ENCODE data around the gene LAMTOR2. TPM values are rescaled to one million over a fixed set of nuclear protein-coding genes. Genes with fewer than 3 reads are reported as not detected.

The LAMTOR2 gene
- total RNA-seq, 1 experiment from 2014 or later, result 63.4 TPM

DNA sequence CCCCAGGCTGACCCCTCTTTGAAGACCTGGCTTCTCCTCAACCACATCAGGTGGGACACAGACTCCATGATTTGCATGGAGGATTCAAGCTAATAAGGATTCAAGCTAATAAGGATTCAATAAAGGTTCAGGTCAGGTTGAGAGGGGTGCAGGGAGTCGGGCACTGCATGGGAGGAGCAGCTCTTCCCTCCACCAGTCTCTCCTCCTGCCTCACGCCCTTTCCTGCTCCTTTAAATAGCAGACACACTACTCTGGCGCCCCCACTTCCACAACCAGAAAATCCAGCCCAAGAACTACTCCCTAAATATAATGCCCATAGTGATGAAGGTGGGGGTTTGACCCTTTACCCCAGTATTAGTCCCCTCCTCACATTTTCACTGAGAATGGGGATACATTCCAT lies 20.6 kb downstream of the LAMTOR2 start:
- Histone ChIP-seq H3K27me3 (ENCODE audit: control insufficient read depth, insufficient read depth, low read length) (no peaks in the 10 kb centered on the region), H3K36me3 (ENCODE audit: control insufficient read depth, insufficient read depth, low read length) (no peaks in the 10 kb centered on the region), H3K4me1 (ENCODE audit: control insufficient read depth, insufficient read depth, low read length) (peaks cover 7% of the 10 kb centered on the region), H3K4me3 (ENCODE audit: low read depth in 2 of 2, low read length in 2 of 2) (no peak overlapping the region), H3K9me3 (ENCODE audit: control insufficient read depth, insufficient read depth, low read depth, low read length) (no peaks in the 10 kb centered on the region), H3K27ac (ENCODE audit: low read length) (no peak overlapping the region)
- DNase-seq (ENCODE audit: low read depth, low spot score) (no peak), ATAC-seq (no peak)
- POLR2A ChIA-PET, result no interaction called here
- in situ Hi-C loops (cut with HindIII; ENCODE audit: low pct_unique_long_range_greater_than_20kb, low sequenced_read_pairs) (no loop called here), intact Hi-C loops (cut with micrococcal nuclease; ENCODE audit: unreplicated experiment) (no loop called here)
- CTCF ChIA-PET, result no interaction called here
- no peak for TF ChIP-seq SIN3A (IDR thresholded peaks at IDR 0.05; ENCODE audit: borderline replicate concordance, insufficient read depth, low read depth, low read length)
- TF ChIP-seq TCF7L2 (IDR thresholded peaks at IDR 0.05; ENCODE audit: low read depth, low read length), result no peak
- TF ChIP-seq, protein P1, sequence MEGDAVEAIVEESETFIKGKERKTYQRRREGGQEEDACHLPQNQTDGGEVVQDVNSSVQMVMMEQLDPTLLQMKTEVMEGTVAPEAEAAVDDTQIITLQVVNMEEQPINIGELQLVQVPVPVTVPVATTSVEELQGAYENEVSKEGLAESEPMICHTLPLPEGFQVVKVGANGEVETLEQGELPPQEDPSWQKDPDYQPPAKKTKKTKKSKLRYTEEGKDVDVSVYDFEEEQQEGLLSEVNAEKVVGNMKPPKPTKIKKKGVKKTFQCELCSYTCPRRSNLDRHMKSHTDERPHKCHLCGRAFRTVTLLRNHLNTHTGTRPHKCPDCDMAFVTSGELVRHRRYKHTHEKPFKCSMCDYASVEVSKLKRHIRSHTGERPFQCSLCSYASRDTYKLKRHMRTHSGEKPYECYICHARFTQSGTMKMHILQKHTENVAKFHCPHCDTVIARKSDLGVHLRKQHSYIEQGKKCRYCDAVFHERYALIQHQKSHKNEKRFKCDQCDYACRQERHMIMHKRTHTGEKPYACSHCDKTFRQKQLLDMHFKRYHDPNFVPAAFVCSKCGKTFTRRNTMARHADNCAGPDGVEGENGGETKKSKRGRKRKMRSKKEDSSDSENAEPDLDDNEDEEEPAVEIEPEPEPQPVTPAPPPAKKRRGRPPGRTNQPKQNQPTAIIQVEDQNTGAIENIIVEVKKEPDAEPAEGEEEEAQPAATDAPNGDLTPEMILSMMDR (IDR thresholded peaks at IDR 0.05), result no peak
- no peak for TF ChIP-seq POLR2AphosphoS5 (IDR thresholded peaks at IDR 0.05; ENCODE audit: low read depth, low read length)
- TF ChIP-seq, protein P2, sequence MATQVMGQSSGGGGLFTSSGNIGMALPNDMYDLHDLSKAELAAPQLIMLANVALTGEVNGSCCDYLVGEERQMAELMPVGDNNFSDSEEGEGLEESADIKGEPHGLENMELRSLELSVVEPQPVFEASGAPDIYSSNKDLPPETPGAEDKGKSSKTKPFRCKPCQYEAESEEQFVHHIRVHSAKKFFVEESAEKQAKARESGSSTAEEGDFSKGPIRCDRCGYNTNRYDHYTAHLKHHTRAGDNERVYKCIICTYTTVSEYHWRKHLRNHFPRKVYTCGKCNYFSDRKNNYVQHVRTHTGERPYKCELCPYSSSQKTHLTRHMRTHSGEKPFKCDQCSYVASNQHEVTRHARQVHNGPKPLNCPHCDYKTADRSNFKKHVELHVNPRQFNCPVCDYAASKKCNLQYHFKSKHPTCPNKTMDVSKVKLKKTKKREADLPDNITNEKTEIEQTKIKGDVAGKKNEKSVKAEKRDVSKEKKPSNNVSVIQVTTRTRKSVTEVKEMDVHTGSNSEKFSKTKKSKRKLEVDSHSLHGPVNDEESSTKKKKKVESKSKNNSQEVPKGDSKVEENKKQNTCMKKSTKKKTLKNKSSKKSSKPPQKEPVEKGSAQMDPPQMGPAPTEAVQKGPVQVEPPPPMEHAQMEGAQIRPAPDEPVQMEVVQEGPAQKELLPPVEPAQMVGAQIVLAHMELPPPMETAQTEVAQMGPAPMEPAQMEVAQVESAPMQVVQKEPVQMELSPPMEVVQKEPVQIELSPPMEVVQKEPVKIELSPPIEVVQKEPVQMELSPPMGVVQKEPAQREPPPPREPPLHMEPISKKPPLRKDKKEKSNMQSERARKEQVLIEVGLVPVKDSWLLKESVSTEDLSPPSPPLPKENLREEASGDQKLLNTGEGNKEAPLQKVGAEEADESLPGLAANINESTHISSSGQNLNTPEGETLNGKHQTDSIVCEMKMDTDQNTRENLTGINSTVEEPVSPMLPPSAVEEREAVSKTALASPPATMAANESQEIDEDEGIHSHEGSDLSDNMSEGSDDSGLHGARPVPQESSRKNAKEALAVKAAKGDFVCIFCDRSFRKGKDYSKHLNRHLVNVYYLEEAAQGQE (IDR thresholded peaks at IDR 0.05; ENCODE audit: insufficient read depth in 1 of 2, low read depth in 2 of 2, low read length in 1 of 2), result no peak
- no TSS peak for BruUV-seq (replicated peaks)

DNA sequence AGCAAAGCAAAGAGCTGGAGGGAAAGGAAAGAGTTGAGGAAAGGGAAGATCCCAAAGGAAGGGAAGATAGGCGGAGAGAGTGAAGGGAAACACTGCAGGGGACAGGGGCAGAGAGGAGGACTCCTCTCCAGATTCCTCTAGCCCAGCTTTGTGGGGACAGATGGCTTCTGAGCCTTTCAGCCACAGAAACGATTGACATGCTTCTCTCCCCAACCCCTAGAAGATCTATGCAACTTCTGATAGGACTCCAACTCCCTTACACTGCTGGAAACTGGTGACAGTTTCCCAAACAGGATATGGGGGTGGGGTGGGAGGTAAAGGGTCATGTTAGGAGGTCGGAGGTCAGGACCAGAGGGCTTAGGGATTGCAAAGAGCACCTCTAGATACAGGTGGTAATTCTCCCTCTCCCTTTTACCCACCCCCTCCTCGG lies 21.2 kb downstream of the LAMTOR2 start:
- Histone ChIP-seq H3K4me3 (ENCODE audit: low read depth in 2 of 2, low read length in 2 of 2) (no peak overlapping the region), H3K27ac (ENCODE audit: low read length) (no peak overlapping the region), H3K9me3 (ENCODE audit: control insufficient read depth, insufficient read depth, low read depth, low read length) (no peaks in the 10 kb centered on the region), H3K27me3 (ENCODE audit: control insufficient read depth, insufficient read depth, low read length) (no peaks in the 10 kb centered on the region), H3K4me1 (ENCODE audit: control insufficient read depth, insufficient read depth, low read length) (peaks cover 11% of the 10 kb centered on the region), H3K36me3 (ENCODE audit: control insufficient read depth, insufficient read depth, low read length) (no peaks in the 10 kb centered on the region)
- CTCF ChIA-PET, result no interaction called here
- no peak for TF ChIP-seq TCF7L2 (IDR thresholded peaks at IDR 0.05; ENCODE audit: low read depth, low read length)
- TF ChIP-seq, protein P2 (IDR thresholded peaks at IDR 0.05; ENCODE audit: insufficient read depth in 1 of 2, low read depth in 2 of 2, low read length in 1 of 2), result no peak
- no peak for TF ChIP-seq SIN3A (IDR thresholded peaks at IDR 0.05; ENCODE audit: borderline replicate concordance, insufficient read depth, low read depth, low read length)
- intact Hi-C loops (cut with micrococcal nuclease; ENCODE audit: unreplicated experiment), result no loop called here
- in situ Hi-C loops (cut with HindIII; ENCODE audit: low pct_unique_long_range_greater_than_20kb, low sequenced_read_pairs), result no loop called here
- POLR2A ChIA-PET, result interaction anchor here (0.7 kb wide), 1 partner anchor 53 kb away, joined by 3 read pairs; no protein-coding TSS in a partner anchor
- no peak for DNase-seq (ENCODE audit: low read depth, low spot score)
- no peak for ATAC-seq
- BruUV-seq (replicated peaks), result no TSS peak
